Esophagus squamous epithelium (tissue), 5 donors: ENCODE data around the gene UQCR10. TPM values are rescaled to one million over a fixed set of nuclear protein-coding genes. Genes with fewer than 3 reads are reported as not detected.
"Not testable (repeated sequence)": the region's sequence is repeated elsewhere in the genome, so short reads cannot be mapped to it uniquely, and the experiment has no call there.

Experiments
- DNase-seq: peaks from one replicate; lab custom pipeline; 2025; lab: John Stamatoyannopoulos, UW
- H3K27ac ChIP-seq, 4 donors: fragments of 200-600 bp; sonication (generic); one replicate each; pipeline ENCODE4 v1.5.1; 2016 to 2019; ENCODE audit warnings: mild to moderate bottlenecking in 1 of 4
- H3K27me3 ChIP-seq, 4 donors: fragments of 200-600 bp; sonication (generic); 1 replicate in 3 of 4; 2 replicates in 1 of 4; pipeline versions ENCODE4 v1.5.1 to v1.6.0; 2017 to 2021; ENCODE audit warnings: antibody characterized with exemption in 1 of 4
- H3K36me3 ChIP-seq, 3 donors: fragments of 200-600 bp; sonication (generic); one replicate each; pipeline ENCODE4 v1.5.1; 2016 to 2019
- H3K4me1 ChIP-seq, 3 donors: fragments of 200-600 bp; sonication (generic); one replicate each; pipeline ENCODE4 v1.5.1; 2017 to 2019
- H3K4me3 ChIP-seq, 4 donors: fragments of 200-600 bp; sonication (generic); 1 replicate in 3 of 4; 2 replicates in 1 of 4; pipeline ENCODE4 v1.5.1; 2016 to 2019; ENCODE audit warnings: mild to moderate bottlenecking in 2 of 4, moderate library complexity in 1 of 4
- H3K9me3 ChIP-seq, 3 donors: fragments of 200-600 bp; sonication (generic); one replicate each; pipeline ENCODE4 v1.5.1; 2016 to 2019
- POLR2A ChIP-seq, 4 donors: fragments of 450-650 bp; IDR thresholded peaks; one replicate each; pipeline ENCODE4 v1.6.1; 2017; ENCODE audit warnings: antibody characterized with exemption in 4 of 4, mild to moderate bottlenecking in 4 of 4, moderate library complexity in 3 of 4
- WGBS, 2 donors: methylation state at CpG; one replicate each; pipeline ENCODE4 v1.1.5; 2018; 5-methylcytosine and 5-hydroxymethylcytosine counted together
- intact Hi-C: fragments of 100-400 bp; cut with DNase I; formaldehyde crosslinking; loops from one replicate; pipeline ENCODE4 v1.15.0; 2022
- total RNA-seq, 4 donors: library from RNA; depleted of rRNA; stranded (reverse); fragments of >200 nt; gene quantifications; one replicate each; pipeline ENCODE4 v1.1.0, GENCODE V29; 2016
- TF ChIP-seq, protein P1 (sequence below), 6 experiments: fragments of 450-650 bp in 4 of 6; fragments of 200-600 bp in 2 of 6; sonication (generic) in 2 of 6; IDR thresholded peaks; one replicate each; pipeline ENCODE4 v1.5.1; 2016 to 2019; ENCODE audit warnings: antibody characterized with exemption in 6 of 6, mild to moderate bottlenecking in 4 of 6, moderate library complexity in 4 of 6
- donor health status: DM: yes; HTN: yes; CAD: no.

UQCR10 gene
- total RNA-seq, 4 donors from 2014 or later: 50.7 to 94.8 (median 65.0) TPM

DNA sequence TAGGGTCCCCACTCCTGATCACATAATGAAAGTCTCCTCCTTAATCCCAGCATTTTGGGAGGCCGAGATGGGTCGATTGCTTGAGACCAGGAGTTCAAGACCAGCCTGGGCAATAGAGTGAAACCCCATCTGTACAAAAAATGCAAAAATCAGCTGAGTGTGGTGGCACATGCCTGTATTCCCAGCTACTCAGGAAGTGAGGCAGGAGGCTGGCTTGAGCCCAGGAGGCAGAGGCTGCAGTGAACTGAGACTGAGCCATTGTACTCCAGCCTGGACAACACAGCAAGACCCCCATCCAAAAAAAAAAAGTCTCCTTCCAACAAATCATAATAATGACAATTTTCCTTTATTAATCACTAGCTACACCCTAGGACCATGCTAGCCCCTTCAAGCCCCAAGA, 15.5 kb upstream of the UQCR10 start:
- WGBS, 2 donors: no CpG with 5 or more reads among the region's 2 CpGs
- Histone ChIP-seq H3K27ac (no peak overlapping the region), H3K27me3 (no peaks in the 10 kb centered on the region), H3K4me3 (no peak overlapping the region), H3K4me1 (peaks cover 0 to 30% (median 0%) of the 10 kb centered on the region in 3 donors), H3K36me3 (peaks cover 2 to 44% (median 3%) of the 10 kb centered on the region in 3 donors), H3K9me3 (no peaks in the 10 kb centered on the region)
- no peak for TF ChIP-seq POLR2A (IDR thresholded peaks at IDR 0.05)
- TF ChIP-seq, protein P1, sequence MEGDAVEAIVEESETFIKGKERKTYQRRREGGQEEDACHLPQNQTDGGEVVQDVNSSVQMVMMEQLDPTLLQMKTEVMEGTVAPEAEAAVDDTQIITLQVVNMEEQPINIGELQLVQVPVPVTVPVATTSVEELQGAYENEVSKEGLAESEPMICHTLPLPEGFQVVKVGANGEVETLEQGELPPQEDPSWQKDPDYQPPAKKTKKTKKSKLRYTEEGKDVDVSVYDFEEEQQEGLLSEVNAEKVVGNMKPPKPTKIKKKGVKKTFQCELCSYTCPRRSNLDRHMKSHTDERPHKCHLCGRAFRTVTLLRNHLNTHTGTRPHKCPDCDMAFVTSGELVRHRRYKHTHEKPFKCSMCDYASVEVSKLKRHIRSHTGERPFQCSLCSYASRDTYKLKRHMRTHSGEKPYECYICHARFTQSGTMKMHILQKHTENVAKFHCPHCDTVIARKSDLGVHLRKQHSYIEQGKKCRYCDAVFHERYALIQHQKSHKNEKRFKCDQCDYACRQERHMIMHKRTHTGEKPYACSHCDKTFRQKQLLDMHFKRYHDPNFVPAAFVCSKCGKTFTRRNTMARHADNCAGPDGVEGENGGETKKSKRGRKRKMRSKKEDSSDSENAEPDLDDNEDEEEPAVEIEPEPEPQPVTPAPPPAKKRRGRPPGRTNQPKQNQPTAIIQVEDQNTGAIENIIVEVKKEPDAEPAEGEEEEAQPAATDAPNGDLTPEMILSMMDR (IDR thresholded peaks at IDR 0.05): no peak
- intact Hi-C loops: no loop called here
- DNase-seq: no peak

DNA sequence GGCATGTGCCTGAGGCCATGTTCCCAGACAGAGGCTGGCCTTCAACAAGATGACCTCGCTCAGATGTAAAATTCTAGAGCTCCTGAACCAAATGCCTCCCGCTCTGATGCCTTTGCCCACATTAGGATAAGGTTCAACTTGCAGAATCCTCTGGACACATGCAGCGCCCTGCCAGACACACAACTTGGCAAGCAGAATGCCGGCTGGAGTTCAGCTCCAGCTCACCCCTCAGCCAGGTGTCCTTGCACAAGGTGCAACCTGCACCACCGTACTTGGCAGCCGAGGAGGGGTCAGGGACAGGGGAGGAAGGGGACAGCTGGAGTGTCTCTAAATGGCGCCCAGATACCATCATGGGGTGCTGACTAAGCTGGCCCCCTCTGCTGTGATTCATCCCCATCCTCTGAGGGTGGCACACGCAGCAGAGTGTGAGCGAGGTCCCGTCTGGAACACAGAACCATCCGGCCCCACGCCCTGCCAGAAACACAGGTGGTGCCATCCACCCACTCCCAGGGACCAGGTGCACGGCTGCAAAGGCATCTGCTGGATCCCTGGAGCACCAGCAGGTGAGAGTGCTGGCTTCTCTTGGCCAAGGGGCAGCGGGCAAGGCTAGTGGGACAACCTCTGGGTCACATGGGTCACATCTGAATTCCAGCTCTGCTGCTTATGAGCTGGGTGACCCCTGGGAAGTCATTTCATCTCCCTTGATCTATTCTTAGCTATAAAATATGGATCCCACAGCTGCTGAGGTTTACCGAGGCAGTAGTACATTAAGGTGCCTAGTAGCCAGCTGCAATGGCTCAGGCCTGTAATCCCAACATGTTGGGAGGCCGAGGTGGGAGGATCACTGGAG, 13.1 kb upstream of the UQCR10 start:
- Histone ChIP-seq H3K4me3 (no peak overlapping the region), H3K4me1 (peaks cover 0 to 6% (median 0%) of the 10 kb centered on the region in 3 donors), H3K36me3 (peaks cover 0 to 23% (median 0%) of the 10 kb centered on the region in 3 donors), H3K27ac (no peak overlapping the region), H3K9me3 (no peaks in the 10 kb centered on the region), H3K27me3 (no peaks in the 10 kb centered on the region)
- TF ChIP-seq, protein P1 (IDR thresholded peaks at IDR 0.05): no peak
- TF ChIP-seq POLR2A (IDR thresholded peaks at IDR 0.05): no peak
- no peak for DNase-seq
- intact Hi-C loops: no loop called here
- WGBS, 2 donors: 79 to 93% methylated on average over 3 to 9 of the region's 16 CpGs

DNA sequence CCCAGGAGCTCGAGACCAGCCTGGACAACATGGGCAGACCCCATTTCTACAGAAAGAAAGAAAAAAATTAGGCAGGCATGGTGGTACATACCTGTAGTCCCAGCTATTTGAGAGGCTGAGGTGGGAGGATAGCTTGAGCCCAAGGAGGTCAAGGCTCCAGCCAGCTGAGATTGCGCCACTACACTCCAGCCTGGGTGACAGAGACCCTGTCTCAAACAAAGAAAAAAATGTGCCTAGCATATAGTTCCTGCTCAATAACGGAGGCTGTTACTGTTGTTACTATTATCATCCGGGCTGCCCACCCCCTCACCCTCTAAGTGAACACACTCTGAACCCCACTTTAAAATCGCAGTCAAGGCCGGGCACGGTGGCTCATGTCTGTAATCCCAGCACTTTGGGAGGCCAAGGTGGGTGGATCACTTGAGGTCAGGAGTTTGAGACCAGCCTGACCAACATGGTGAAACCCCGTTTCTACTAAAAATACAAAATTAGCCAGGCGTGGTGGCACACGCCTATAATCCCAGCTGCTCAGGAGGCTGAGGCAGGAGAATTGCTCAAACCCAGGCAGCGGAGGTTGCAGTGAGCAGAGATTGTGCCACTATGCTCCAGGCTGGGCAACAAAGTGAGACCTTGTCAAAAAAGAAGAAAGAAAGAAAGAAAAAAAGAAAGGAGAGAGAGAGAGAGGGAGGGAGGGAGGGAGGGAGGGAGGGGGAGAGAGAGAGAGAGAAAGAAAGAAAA, 12.3 kb upstream of the UQCR10 start:
- H3K9me3 ChIP-seq, intact Hi-C loops, DNase-seq: not testable (repeated sequence)

DNA sequence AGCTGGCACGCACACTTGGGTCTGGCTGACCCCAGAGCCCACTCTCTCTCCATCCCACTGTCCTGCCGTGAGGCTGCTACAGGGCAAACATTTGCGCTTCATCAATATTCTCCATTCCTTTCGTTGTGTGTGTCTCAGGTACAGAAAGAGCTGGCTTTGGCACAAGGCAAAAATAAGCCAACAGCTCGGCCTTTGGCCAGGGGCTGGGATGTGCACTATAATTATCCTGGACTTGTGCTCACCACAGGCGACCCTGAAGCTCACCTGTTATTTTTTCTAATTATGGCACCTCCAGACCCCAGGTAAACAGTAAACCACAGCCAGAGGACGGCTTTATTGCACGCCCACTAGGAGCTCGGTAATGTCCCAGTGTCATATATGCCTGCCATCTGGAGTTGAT, 11.3 kb upstream of the UQCR10 start:
- H3K4me3 ChIP-seq: no peak overlapping the region
- TF ChIP-seq POLR2A (IDR thresholded peaks at IDR 0.05): no peak
- TF ChIP-seq, protein P1 (IDR thresholded peaks at IDR 0.05): no peak
- no peaks in the 10 kb centered on the region for H3K9me3 ChIP-seq
- H3K36me3 ChIP-seq: peaks cover 0 to 12% (median 0%) of the 10 kb centered on the region in 3 donors
- H3K27ac ChIP-seq: no peak overlapping the region
- peaks cover 0 to 3% (median 0%) of the 10 kb centered on the region in 3 donors for H3K4me1 ChIP-seq
- no peaks in the 10 kb centered on the region for H3K27me3 ChIP-seq
- DNase-seq: no peak
- intact Hi-C loops: no loop called here
- 86 to 94% methylated on average over 9 of the region's 9 CpGs for WGBS, 2 donors

More for the DNA sequence above, 12.3 kb upstream of the UQCR10 start:
- 81 to 83% methylated on average over 6 to 10 of the region's 11 CpGs for WGBS, 2 donors
- not testable (repeated sequence) for H3K4me1 ChIP-seq, H3K27me3 ChIP-seq, H3K27ac ChIP-seq, H3K4me3 ChIP-seq
- peaks cover 0 to 18% (median 0%) of the 10 kb centered on the region in 3 donors for H3K36me3 ChIP-seq

DNA sequence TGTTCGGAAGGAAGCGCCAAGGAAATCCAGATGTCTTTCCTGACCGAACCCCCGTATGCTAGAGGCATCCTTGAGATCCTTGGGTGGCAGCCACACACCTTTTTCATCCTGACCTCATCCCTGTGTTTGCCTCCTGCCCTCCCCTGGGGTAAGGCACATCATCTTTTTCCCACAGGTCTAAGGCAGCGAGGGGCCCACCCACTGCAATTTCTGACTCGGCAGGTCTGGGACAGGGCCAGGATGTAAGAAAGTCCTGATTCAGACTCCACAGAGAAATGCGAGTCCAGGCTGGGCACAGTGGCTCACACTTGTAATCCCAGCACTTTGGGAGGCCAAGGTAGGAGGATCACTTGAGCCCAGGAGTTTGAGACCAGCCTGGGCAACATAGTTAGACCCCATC, 10.8 kb upstream of the UQCR10 start:
- Histone ChIP-seq H3K9me3 (no peaks in the 10 kb centered on the region), H3K36me3 (peaks cover 0 to 12% (median 0%) of the 10 kb centered on the region in 3 donors), H3K27me3 (no peaks in the 10 kb centered on the region), H3K27ac (no peak overlapping the region), H3K4me1 (no peaks in the 10 kb centered on the region), H3K4me3 (no peak overlapping the region)
- DNase-seq: no peak
- intact Hi-C loops: no loop called here
- TF ChIP-seq, protein P1 (IDR thresholded peaks at IDR 0.05): no peak
- no peak for TF ChIP-seq POLR2A (IDR thresholded peaks at IDR 0.05)
- 78 to 87% methylated on average over 6 of the region's 7 CpGs for WGBS, 2 donors
